HG02571 (cell line): Measurements from ENCODE around the gene SPATS2L.

ENCODE experiments used
- ATAC-seq: cut with Tn5 transposase; IDR thresholded peaks from one replicate; pipeline ENCODE4 v1.9.1; 2021; ENCODE audit warnings: mild to moderate bottlenecking, moderate library complexity; ENCODE audit not compliant: unreplicated experiment

The SPATS2L gene

DNA sequence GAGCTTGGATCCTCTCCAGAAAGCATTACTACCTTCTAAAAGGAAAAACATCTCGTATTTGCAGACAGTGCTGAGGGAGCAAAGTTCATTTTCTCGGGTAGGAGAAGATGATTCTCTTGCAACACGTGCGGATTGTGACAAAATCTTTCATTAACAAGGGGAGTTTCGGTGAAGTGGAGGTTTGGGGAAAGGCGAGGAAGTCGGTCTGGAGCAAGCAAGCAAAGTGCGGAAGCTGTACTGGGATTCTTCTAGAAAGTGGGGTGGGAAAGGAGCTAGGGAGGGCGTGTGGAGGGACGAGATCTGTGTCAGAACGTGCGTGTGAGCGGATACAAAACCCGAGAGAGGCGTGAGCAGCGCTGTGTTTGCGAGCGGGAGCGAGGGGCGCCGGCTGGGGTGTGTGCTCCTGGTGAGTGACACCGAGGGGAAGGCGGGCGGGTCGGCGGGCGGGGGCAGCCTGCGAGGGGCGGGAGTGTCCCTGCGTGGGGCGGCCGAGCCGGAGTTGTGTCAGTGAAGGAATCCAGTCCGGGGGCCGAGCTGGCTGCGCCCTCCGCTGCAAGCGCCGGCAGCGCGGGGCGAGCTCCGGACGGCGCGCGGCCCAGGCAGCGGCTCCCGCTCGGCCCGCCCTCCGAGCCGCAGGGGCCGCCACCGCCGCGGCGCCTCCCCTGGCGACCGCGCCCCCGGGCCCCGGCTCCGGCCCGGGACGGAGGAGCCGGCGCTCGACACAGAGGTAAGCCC lies at the start of gene SPATS2L:
SPATS2L (plus strand) TSS at position 498 of the 735 bp plus-strand sequence. CDS start 82,552 bp downstream, outside the sequence.
- ATAC-seq = peak; percentile 50

DNA sequence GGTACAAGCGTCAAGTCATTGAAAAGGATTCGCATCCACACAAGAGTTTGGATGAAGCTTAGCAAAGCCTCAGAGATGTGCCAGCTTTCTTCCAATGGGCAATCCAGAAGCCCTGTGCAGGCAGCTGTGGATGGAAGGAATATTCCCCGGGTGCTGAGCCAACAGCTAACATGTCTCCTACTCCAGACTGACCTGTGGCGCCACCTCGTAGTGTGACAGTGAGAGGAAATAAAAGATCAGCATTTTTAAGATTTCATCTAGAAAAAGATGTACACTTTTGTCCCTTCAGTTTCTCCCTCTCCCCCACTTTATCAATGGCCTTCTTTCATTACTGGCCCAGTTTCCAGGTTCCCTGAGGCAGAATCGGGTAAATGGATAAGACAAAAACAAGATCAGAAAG lies 48.9 kb upstream of the SPATS2L start:
- ATAC-seq = no peak

GRCh38 chr2:200258081-200258480 lies 48.4 kb upstream of the SPATS2L start:
- no peak for ATAC-seq

GRCh38 chr2:200258881-200259576 lies 47.5 kb upstream of the SPATS2L start:
- ATAC-seq = no peak

- ATAC-seq = no peak
These were observed 46.9 kb upstream of the SPATS2L start for GRCh38 chr2:200259577-200259957.

DNA sequence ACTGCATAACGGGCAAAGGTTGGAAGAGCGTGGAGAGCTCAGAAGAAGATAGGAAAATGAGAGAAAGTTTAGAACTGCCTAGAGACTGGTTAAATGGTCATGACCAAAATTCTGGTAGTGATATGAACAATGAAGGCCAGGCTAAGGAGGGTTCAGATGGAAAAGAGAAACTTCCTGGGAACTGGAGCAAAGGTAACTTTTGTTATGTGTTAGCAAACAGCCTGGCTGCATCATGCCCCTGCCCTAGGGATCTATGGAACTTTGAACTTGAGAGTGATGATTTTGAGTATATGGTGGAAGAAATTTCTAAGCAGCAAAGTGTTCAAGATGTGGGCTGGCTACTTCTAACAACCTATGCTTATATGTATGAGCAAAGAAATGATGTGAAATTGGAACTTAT lies 44.4 kb upstream of the SPATS2L start:
- no peak for ATAC-seq

- no peak for ATAC-seq
These were observed 43.2 kb upstream of the SPATS2L start for GRCh38 chr2:200263279-200263678.

DNA sequence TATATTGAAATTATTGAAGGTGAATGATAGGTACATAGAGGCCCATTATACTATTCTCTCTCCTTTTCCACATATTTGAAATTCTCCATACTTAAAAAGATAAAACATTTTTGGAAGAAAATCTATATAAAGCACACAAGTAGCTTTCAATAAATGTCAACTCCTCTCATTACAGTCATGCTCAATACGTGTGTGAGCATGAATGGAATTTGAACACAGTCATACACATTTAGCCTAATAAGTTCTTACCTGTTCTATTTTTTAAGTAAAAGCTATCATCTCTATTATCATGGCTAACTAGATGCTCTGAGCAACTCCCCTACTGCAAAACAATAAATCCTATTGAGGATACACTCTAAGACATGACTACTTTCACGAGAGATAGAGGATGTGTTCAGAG lies 41.9 kb upstream of the SPATS2L start:
- ATAC-seq = no peak

GRCh38 chr2:200266406-200266805 lies 40.1 kb upstream of the SPATS2L start:
- ATAC-seq = no peak

- ATAC-seq = no peak
These were observed 39.1 kb upstream of the SPATS2L start for GRCh38 chr2:200267350-200267749.

GRCh38 chr2:200270732-200271131 lies 35.8 kb upstream of the SPATS2L start:
- ATAC-seq = no peak

DNA sequence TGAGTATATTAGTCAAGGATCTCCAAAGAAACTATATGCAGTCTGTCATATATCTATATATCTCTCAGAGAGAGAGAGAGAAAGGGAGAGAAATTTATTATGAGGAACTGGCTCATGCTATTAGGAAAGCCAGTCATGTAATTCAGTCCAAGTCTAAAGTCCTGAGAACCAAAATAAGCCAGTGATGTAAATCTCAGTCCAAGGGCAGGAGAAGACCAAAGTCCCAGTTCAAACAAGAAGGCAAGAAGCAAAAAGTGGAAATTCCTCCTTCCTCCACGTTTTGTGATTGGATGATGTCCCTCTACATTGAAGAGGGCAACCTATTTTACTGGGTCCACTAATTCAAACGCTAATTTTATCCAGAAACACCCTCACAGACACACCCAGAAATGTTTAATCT lies 34.2 kb upstream of the SPATS2L start:
- no peak for ATAC-seq

- no peak for ATAC-seq
These were observed 32.1 kb upstream of the SPATS2L start for GRCh38 chr2:200274116-200275075.

- ATAC-seq = no peak
These were observed 31.0 kb upstream of the SPATS2L start for GRCh38 chr2:200275295-200276013.

DNA sequence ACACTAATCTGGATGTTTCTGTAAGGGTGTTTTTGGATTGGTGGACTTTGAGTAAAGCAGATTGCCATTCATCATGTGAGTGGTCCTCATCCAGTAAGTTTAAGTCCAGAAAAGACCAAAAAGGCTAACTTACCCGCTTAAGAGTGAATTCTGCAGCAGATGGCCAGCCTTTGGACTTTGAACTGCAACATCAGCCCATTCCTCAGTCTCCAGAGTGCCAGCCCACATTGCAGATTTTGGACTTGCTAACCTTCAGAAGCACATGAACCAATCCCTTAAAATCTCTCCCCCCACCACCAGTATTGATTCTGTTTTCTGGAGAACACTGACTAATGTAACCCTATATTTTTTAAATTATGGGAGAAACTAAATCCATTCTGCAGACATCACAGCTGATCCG lies 30.0 kb upstream of the SPATS2L start:
- ATAC-seq = no peak

DNA sequence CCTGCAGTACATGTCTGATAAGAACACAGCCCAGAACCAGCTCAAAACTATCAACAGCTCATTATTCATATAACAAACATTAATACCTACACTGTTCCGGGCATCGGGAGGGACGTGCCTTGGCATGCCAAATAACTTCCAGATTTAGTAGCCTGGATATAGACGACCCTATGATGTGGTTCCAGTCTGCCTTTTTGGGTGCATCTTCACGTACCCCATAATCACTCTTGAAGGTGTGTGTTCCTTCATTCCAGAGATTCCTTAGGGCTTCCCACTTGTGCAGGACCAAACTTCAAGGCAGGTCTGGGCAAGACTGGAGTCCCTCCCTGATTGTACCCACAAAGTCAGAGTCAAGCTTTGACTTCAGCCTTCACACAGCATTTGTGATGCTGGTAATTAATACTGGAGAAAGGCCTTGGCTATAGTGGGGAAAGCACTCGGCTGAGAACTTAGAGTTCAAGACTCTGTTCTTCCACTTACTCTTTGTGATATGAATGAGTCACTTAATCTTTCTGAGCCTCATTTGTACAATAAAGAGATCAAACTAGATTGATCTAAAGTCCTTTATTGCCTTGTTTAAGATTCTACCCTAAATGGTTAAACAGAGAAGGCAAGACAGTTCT lies 27.7 kb upstream of the SPATS2L start:
- ATAC-seq = no peak

- no peak for ATAC-seq
These were observed 26.6 kb upstream of the SPATS2L start for GRCh38 chr2:200279857-200280256.

DNA sequence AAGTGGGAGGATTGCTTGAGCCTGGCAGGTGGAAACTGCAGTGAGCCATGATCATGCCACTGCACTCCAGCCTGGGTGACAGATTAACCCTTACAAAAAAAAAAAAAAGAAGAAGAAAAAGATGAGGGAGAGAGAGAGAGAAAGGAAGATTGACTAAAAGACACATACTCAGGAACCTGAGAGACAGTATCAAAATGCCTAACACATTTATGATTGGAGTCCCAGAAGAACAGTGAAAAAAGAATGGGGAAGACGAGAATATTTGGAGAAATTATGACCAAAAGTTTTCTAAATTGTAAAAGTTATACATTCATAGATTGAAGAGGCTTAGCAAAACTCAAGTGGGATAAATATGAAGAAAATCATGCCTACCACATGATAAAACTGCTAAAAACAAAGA lies 19.9 kb upstream of the SPATS2L start:
- ATAC-seq = no peak

- ATAC-seq = no peak
These were observed 17.6 kb upstream of the SPATS2L start for GRCh38 chr2:200288670-200289429.

DNA sequence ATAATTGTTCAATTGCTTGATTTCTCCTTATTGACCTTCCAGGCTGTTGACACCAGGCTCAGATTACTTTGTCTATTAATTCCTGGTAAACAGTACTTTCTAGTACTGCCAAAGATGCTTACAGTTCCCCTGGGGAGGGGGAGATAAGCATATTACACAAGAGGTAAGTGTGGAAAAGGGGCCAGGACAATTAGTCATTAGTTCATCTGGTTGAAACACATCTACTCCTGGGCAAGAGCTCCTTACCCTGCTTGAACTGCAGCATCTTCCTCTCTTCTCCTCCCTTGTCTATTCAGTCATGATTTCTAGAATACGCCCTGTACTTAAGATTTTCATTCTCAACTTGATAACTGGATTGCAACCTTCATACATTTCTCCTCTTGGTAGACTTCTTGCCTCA lies 10.4 kb upstream of the SPATS2L start:
- no peak for ATAC-seq
